ENCODE measurements around the gene AGBL5.
A peak's percentile ranks its signal among the peaks of the same experiment; 100 is the strongest.

The AGBL5 gene

DNA sequence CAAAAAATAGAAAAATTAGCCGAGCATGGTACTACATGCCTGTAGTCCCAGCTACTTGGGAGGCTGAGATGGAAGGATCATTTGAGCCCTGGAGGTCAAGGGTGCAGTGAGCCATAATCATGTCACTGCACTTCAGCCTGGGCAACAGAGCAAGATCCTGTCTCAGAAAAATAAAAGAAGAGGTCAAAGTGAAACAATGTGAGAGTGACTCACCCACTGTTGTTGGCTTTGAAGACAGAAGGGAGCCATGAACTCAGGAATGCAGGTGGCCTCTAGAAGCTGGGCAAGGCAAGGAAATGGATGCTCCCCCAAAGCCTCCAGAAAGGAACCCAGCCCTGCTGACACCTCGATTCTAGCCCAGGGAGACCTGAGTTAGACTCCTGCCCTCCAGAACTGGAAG, 22.4 kb upstream of the AGBL5 start:
- H3K9me3 Mint-ChIP-seq, result no peaks in the 10 kb centered on the region
- H3K4me1 Mint-ChIP-seq, result peaks cover 42% of the 10 kb centered on the region
- no peak for DNase-seq
- CTCF ChIA-PET, result interaction anchor here (0.8 to 1.3 kb wide), 2 partner anchors 10 to 12 kb away, joined by 3 to 5 read pairs; no protein-coding TSS in a partner anchor
- H3K4me3 Mint-ChIP-seq, result no peak overlapping the region
- peaks cover 26% of the 10 kb centered on the region for H3K36me3 Mint-ChIP-seq
- H3K27me3 Mint-ChIP-seq, result no peaks in the 10 kb centered on the region
- H3K27ac Mint-ChIP-seq, result peak overlapping the region; percentile 61

DNA sequence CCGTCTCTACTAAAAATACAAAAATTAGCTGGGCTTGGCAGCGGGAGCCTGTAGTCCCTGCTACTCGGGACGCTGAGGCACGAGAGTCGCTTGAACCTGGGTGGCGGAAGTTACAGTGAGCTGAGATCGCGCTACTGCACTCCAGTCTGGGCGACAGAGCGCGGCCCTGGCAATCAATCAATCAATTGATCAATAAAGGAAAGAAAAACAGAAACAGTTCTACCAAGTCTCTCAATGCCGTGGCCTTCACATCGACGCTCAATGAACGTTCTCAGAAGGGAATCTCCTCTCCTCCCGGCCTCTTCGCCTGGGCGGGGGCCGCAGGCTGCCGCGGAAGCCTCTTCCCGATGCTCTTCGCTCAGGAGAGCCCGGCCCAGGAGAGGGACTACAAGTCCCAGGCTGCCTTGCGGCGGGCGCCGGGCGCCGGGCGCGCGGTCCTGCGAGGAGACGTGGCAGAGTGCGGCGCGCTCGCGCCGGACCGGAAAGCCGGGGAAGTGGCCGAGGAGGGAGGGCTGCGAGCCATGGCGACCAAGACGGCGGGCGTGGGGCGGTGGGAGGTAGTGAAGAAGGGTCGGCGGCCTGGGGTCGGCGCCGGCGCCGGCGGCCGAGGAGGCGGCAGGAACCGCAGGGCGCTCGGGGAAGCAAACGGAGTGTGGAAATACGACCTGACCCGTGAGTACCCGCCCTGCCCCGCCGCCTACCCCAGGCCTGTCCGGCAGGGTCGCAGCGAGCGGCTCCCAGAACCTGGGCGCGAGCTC, 18.8 kb upstream of the AGBL5 start, which contains the start of gene TMEM214:
TMEM214 (plus strand) TSS at position 471 of the 758 bp plus-strand sequence; CDS start at position 522, 51 bp downstream.
- peak within 1 kb of the TSS; percentile 92 for H3K27ac Mint-ChIP-seq
- H3K9me3 Mint-ChIP-seq, result no peaks in the 10 kb centered on the region
- peaks cover 56% of the 10 kb centered on the region for H3K4me1 Mint-ChIP-seq
- H3K36me3 Mint-ChIP-seq, result peaks cover 50% of the 10 kb centered on the region
- no peaks in the 10 kb centered on the region for H3K27me3 Mint-ChIP-seq
- CTCF ChIA-PET, result interaction anchor here (1.1 to 4.1 kb wide), 4 partner anchors 13 to 55 kb away, joined by 3 to 18 read pairs (median 10); partner anchors contain the start of gene AGBL5
- DNase-seq, result peak; percentile 89
- H3K4me3 Mint-ChIP-seq, result peak within 1 kb of the TSS; percentile 97

DNA sequence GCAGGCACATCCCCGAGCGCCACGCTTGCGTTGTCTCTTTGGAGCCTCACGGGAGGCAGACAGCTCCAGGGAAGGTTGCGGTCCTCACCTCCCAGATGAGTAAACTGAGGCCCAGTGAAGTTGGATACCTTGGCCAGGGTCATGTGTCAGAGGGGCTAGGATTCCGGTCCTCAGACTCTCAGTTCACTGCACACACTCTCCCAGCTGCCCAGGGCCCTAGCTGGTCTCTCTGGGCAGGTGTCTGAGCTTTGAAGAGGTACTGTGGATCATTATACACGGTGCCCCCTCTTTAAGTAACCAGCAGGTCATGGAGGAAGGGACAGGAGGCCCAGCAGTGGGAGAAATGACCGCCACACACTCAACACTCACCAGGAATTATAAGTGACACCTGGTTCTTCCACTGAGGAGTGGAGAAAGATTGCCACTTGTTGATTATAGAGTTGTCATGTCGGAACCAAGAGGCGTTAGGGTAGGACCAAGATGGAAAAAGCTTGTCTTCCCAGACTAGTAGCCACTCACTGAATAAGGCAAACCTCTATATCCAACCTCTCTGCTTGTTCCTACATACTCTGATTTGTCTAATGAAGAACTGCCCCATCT, 18.1 kb upstream of the AGBL5 start:
- Mint-ChIP-seq H3K27ac (peak overlapping the region; percentile 92), H3K4me1 (peaks cover 56% of the 10 kb centered on the region), H3K9me3 (no peaks in the 10 kb centered on the region), H3K36me3 (peaks cover 56% of the 10 kb centered on the region), H3K27me3 (no peaks in the 10 kb centered on the region), H3K4me3 (peak overlapping the region; percentile 97)
- CTCF ChIA-PET, result interaction anchor here (1.1 to 4.1 kb wide), 5 partner anchors 12 to 54 kb away, joined by 3 to 18 read pairs (median 4); partner anchors contain the start of gene AGBL5
- no peak for DNase-seq

DNA sequence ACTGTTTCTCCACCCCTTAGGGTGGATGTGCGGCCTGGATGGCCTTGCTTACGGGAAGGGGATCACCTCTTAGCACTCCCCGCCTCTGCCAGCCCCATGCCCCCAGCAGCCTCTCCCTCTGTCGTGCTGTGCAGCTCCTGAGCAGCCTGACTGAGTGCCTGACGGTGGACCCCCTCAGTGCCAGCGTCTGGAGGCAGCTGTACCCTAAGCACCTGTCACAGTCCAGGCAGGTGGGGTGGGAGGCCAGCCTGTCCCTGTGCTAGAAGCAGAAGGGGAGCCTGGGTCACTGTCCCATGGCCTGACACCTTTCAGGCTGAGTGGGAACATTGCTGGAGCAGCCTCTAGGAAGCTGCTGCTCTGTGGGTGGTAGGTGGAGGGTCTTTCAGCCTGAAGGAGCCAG, 13.5 kb upstream of the AGBL5 start:
- H3K27ac Mint-ChIP-seq, result no peak overlapping the region
- CTCF ChIA-PET, result interaction anchor here (1.0 to 1.7 kb wide), 2 partner anchors 11 to 12 kb away, joined by 3 to 4 read pairs; no protein-coding TSS in a partner anchor
- no peak for DNase-seq
- H3K4me1 Mint-ChIP-seq, result peaks cover 25% of the 10 kb centered on the region
- no peaks in the 10 kb centered on the region for H3K27me3 Mint-ChIP-seq
- no peaks in the 10 kb centered on the region for H3K9me3 Mint-ChIP-seq
- no peak overlapping the region for H3K4me3 Mint-ChIP-seq
- peaks cover 68% of the 10 kb centered on the region for H3K36me3 Mint-ChIP-seq

DNA sequence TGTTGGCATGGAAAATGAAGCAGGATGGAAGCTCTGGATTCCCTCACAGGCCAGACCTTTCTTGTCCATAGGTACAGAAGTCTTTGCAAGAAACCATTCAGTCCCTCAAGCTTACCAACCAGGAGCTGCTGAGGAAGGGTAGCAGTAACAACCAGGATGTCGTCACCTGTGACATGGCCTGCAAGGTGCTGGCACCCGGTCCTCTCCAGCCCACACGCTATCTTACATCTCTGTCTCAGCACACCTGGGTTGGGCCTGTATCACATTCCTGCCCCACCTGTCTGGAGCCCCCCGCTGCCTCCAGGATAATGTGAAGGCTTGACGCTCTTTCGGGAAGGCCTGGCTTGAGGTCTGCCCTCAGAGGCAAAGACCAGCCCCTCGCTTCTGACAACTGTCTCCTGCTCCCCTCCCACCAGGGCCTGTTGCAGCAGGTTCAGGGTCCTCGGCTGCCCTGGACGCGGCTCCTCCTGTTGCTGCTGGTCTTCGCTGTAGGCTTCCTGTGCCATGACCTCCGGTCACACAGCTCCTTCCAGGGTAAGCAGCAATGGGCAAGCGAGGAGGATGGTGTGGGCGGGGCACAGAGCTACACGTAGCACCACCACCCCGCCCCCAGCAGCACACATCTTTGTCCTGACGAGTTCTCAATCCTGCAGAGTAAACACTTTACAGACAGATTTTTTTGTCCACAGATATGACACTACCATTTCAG, 12.7 kb upstream of the AGBL5 start:
- Mint-ChIP-seq H3K4me3 (no peak overlapping the region), H3K27me3 (no peaks in the 10 kb centered on the region), H3K4me1 (peaks cover 19% of the 10 kb centered on the region), H3K36me3 (peaks cover 64% of the 10 kb centered on the region), H3K9me3 (no peaks in the 10 kb centered on the region), H3K27ac (peak overlapping the region; percentile 62)
- no peak for DNase-seq
- CTCF ChIA-PET, result interaction anchor here (1.0 to 1.7 kb wide), 2 partner anchors 11 to 12 kb away, joined by 3 to 4 read pairs; no protein-coding TSS in a partner anchor

DNA sequence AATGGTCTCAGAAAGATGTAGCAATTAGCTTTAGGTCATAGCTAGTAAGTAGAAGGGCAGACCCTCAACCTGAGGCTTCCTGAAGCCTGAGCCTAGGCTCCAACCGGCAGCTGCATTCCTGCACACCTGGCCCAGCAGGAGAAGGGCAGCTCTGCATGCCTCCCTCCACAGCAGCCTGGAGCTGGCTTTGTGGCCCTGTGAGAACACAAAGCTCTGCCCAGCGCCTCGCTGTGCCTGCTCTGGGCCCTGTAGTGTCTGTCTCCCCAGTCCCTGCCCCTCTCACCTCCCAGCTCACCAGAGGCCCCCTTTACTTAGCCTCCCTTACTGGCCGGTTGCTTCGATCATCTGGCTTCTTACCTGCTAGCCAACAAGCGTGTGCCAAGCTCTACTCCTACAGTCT, 12.0 kb upstream of the AGBL5 start:
- CTCF ChIA-PET, result no interaction called here
- no peak for DNase-seq
- H3K36me3 Mint-ChIP-seq, result peaks cover 59% of the 10 kb centered on the region
- H3K27ac Mint-ChIP-seq, result no peak overlapping the region
- no peaks in the 10 kb centered on the region for H3K9me3 Mint-ChIP-seq
- no peak overlapping the region for H3K4me3 Mint-ChIP-seq
- peaks cover 13% of the 10 kb centered on the region for H3K4me1 Mint-ChIP-seq
- no peaks in the 10 kb centered on the region for H3K27me3 Mint-ChIP-seq

DNA sequence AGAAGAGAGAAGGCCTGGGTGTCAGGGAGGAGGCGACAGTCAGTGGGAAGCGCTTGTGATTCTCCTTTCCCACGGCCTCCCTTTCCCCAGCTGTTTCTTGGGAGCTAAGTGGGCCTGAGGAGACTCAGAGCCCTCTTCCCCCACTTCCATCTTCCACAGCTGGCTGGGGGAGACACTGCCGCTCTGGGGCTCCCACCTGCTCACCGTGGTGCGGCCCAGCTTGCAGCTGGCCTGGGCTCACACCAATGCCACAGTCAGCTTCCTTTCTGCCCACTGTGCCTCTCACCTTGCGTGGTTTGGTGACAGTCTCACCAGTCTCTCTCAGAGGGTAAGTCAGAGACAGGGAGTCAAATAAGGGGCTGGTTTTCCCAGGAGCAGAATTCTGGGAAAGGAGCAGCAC, 11.6 kb upstream of the AGBL5 start:
- CTCF ChIA-PET, result interaction anchor here (1.5 kb wide), 1 partner anchor 78 kb away, joined by 5 read pairs; no protein-coding TSS in a partner anchor
- Mint-ChIP-seq H3K27ac (no peak overlapping the region), H3K27me3 (no peaks in the 10 kb centered on the region), H3K4me3 (no peak overlapping the region), H3K4me1 (peaks cover 9% of the 10 kb centered on the region), H3K9me3 (no peaks in the 10 kb centered on the region), H3K36me3 (peaks cover 59% of the 10 kb centered on the region)
- no peak for DNase-seq

DNA sequence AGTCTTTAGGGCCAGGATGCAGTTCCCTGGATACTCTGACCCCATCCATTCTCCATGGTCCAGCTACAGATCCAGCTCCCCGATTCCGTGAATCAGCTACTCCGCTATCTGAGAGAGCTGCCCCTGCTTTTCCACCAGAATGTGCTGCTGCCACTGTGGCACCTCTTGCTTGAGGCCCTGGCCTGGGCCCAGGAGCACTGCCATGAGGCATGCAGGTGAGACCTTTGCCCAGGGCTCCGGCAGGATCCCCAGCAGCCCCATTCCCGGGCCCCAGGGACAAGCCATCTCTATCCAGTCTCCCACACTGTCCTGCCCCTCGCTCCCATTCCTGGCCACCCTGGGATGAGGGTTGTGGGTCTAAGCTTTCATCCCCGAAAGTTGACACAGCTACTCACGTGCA, 11.2 kb upstream of the AGBL5 start:
- H3K27me3 Mint-ChIP-seq, result no peaks in the 10 kb centered on the region
- H3K4me1 Mint-ChIP-seq, result peaks cover 4% of the 10 kb centered on the region
- H3K36me3 Mint-ChIP-seq, result peaks cover 55% of the 10 kb centered on the region
- CTCF ChIA-PET, result interaction anchor here (1.5 kb wide), 1 partner anchor 78 kb away, joined by 5 read pairs; no protein-coding TSS in a partner anchor
- no peaks in the 10 kb centered on the region for H3K9me3 Mint-ChIP-seq
- no peak for DNase-seq
- no peak overlapping the region for H3K27ac Mint-ChIP-seq
- H3K4me3 Mint-ChIP-seq, result no peak overlapping the region

DNA sequence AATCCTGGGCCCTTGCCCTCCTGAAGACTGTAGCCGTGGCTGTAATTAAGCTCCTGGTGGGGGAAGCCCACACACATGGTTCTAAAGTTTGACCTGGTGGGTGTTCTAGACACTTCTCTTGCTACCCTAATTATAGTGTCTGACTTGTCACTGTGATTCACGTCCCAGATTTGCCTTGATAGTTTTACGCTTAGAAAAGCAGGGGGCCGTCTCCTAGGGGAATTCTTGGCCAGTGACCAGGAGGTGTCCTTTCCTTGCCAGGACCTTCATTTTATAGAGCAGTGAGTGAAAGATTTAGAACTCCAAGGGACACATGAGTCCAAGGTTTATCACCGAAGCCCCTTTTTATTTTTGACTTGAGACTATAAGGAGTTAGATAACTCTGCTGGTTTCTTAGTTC, 9.7 kb upstream of the AGBL5 start:
- Mint-ChIP-seq H3K4me3 (no peak overlapping the region), H3K27ac (peak overlapping the region; percentile 47), H3K27me3 (no peaks in the 10 kb centered on the region), H3K4me1 (peaks cover 3% of the 10 kb centered on the region), H3K9me3 (no peaks in the 10 kb centered on the region), H3K36me3 (peaks cover 46% of the 10 kb centered on the region)
- no peak for DNase-seq
- CTCF ChIA-PET, result no interaction called here

DNA sequence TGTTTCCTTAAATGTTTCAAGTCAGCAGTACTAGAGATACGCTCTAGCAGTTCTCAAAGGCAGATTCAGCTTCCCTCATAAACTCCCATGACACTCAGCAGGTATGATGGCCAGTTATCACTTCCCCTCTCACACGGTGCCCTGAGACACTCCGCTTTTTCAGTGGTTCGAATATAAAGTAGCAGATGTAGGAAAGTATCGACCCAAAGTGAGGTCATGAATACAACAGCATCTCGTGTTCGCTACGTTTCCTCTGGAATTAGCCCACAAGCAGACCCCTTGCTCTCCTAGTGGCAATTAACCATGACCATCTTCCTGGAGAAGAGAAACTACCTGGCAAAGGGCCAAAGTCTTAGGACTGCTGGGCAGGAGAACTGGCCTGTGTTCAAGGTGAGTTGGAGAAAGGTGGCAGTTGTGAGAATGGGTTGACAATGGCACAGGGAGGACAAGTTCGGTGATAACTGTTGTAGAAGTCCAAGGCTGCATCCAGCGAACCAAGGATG, 9.3 kb upstream of the AGBL5 start:
- Mint-ChIP-seq H3K9me3 (no peaks in the 10 kb centered on the region), H3K27ac (peak overlapping the region; percentile 47), H3K4me1 (peaks cover 3% of the 10 kb centered on the region), H3K27me3 (no peaks in the 10 kb centered on the region), H3K36me3 (peaks cover 42% of the 10 kb centered on the region), H3K4me3 (no peak overlapping the region)
- CTCF ChIA-PET, result no interaction called here
- DNase-seq, result no peak

DNA sequence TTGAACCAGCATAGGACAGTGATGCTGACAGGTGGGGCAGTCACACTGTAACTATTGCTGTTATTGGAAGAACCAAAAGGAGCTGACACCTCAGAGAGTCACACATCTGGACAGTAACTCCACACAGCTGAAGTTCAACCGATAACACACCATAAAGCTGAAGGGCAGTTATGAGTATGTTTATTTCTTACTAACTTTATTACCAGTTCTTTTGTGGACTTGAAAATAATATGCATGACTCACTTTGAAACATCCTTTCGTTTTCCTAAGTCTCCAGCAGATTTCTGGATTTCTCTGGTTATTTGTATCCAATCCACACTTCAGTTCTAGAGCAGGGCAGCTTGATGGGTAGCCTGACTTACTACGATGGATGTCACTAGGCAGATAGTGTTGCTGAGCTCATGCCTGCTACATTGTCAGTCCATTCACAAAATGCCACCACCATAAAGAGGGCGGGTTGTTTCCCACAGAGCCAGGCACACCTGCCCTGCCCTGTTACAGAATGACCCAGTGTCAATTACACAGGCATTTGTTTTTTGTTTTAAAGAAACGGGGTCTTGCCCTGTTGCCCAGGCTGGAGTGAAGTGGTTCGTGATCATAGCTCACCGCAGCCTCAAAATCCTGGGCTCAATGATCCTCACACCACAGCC, 8.4 kb upstream of the AGBL5 start:
- Mint-ChIP-seq H3K36me3 (peaks cover 33% of the 10 kb centered on the region), H3K4me1 (peaks cover 4% of the 10 kb centered on the region), H3K27ac (no peak overlapping the region), H3K27me3 (no peaks in the 10 kb centered on the region), H3K9me3 (no peaks in the 10 kb centered on the region), H3K4me3 (no peak overlapping the region)
- CTCF ChIA-PET, result no interaction called here
- DNase-seq, result no peak

DNA sequence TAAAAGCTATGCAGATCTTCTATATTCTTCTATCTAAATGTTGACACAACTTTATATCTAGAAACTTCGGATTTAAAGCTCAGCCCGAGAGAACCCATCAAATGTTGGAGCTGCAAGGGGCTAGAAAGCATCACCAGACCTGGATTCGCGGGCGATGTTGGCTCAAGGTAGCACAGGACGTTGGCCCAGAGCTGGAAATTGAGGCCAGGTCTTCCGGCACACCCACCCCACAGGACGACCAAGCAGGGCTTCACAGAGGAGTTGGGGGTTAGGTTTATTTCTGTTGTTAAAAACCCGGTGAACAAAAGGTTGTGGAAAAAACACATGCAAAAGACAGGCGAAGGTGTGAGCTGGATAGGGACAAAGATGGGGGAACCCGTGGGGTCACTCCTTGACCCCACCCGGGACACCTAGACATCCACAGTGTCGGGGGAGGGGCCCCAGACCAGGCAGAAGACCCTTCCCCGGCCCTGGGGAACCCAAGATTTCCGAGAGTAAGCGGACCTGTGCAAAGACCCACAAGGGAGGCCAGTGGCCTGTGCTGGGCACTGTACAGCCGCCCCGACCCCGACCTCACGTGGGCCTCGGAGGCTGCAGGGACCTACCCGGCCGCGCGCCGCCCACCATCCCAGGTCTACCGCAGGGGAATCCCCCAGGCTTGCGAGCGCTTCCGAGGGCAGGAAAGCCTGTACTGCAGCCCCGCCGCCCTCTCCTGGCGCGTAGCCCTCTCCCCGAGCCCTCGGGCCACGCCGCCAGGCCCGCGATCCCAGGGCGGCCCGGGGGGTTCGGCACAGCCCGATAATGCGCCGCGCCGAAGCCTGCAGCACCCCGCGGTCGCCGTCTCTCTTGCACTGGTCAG, 1.8 kb upstream of the AGBL5 start:
- Mint-ChIP-seq H3K4me1 (peaks cover 27% of the 10 kb centered on the region), H3K27me3 (peaks cover 13% of the 10 kb centered on the region), H3K9me3 (peaks cover 2% of the 10 kb centered on the region), H3K4me3 (peak overlapping the region; percentile 92), H3K36me3 (peaks cover 13% of the 10 kb centered on the region), H3K27ac (peak overlapping the region; percentile 98)
- CTCF ChIA-PET, result interaction anchor here (0.6 to 3.1 kb wide), 9 partner anchors 11 to 88 kb away, joined by 3 to 21 read pairs (median 4); partner anchors contain the start of gene TMEM214
- DNase-seq, result peak; percentile 69

All from activated naive CD4-positive, alpha-beta T cell treated with anti-CD3 and anti-CD28 coated beads, Interleukin-2, amount 10 ng/mL, durations not matched to agents 7 days and 5 days (primary cell).